GM18907 (cell line): ENCODE results near the gene TYR.
"Not testable (repeated sequence)": the region's sequence is repeated elsewhere in the genome, so short reads cannot be mapped to it uniquely, and the experiment has no call there.

ENCODE experiments used
- ATAC-seq: cut with Tn5 transposase; IDR thresholded peaks from one replicate; pipeline ENCODE4 v1.9.1; 2021; ENCODE audit warnings: mild to moderate bottlenecking, moderate library complexity; ENCODE audit not compliant: unreplicated experiment

TYR gene

GRCh38 chr11:89267660-89268302, 90.1 kb downstream of the TYR start:
- no peak for ATAC-seq

GRCh38 chr11:89272540-89273088, 94.9 kb downstream of the TYR start:
- ATAC-seq, result not testable (repeated sequence)

- not testable (repeated sequence) for ATAC-seq
Observed at GRCh38 chr11:89273220-89273619, 95.5 kb downstream of the TYR start.

- ATAC-seq, result no peak
Observed at GRCh38 chr11:89275966-89276365, 98.3 kb downstream of the TYR start.

GRCh38 chr11:89279176-89279575, 101.5 kb downstream of the TYR start:
- ATAC-seq, result no peak

DNA sequence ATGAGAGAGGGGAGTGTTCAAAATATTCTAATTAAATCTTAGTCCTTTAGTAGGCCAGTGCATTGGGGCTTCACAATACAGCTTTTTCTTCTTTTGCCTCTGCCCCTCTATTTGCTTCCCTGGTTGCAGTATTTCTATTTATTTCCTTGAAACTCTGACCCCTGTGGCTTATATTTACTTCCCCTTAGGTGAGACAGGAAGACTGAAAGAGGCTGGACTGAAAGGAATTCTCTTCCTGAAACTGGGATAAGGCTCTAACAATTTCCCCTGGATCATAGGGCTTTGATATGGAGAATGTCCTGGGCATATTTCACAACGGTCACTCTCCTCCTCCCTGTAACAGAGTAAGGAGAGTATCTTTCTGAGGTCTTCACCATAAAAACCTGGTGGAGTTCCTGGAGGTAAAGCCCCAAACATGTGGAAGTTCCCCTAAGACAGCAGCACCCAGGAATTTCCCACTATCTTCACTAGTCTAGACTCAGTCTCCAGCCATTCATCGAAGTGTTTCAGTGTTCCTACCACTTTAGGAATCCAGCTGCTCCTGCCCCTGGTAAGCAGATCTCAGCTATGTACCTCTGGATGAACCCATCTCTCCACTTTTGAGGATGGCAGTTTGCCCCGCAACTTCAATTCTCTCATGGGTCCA, 103.5 kb downstream of the TYR start:
- ATAC-seq, result not testable (repeated sequence)

DNA sequence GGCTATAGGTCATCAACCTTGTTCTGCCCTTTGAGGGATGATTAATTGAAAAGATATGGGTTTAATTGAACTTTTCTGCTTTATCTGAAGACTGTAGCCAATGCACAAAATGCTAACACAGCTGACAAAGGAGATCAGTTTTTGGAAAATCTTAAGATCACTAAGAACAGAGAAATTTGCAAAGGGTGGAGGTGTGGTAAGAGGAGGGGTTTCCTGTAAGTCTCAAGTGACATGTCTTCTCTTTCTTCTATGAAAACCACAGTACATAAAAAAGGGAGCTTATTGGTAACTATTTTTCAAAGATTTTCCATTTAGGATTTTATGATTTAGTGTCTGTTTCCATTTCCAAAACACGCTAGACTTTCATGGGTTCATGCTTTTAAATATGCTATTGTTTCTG, 108.9 kb downstream of the TYR start:
- not testable (repeated sequence) for ATAC-seq

DNA sequence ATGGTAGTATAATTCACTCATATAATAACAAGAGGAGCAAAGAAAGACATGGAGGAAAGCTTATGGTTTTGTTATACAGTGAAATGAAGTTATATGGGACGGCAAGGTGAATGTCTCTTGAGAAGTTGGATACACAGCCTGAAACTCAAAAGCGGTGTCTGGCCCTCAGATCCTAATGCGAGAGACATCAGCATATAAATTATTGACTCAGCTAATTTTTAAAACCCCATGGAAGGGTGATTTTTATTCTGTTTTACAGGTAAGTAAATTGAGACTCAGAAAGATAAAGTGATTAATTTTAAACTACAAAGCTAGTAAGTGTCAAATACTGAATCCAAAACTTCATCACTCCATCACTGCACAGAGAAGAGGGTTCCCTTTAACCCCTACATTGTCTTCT, 110.3 kb downstream of the TYR start:
- ATAC-seq, result not testable (repeated sequence)

DNA sequence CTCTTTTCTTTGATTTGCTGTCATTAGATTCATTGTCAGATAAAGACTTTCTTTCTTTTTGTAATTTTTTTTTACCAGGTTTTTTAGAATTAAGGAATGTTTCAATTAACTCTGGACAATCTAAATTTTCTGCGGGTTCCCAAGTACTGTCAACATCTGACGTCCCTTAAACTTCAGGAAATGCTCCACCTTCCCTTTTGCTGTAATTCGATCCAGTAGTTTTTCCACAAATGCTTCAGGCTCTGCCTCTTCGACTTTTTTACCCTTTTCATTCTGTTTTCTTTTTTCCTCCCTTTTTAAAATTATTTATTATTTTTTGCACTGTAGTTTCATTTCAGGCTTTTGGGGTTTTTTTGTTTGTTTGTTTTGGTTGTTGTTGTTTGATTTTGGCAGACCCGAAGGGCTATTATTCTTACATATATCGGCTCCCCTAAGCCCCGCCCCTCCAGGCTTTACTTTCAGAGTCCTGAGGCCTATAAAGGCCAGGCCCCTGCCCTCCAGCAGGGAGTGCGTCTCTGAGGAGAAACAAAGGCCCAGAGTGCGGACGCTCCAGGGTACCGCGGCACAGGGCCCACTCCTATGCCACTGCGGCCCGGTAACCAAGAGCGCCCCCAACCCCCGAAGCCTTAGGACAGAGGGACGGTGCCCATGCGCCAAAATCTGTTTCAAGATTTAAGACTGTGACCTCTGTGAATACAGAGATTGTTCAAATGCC, 116.4 kb downstream of the TYR start:
- ATAC-seq, result no peak

DNA sequence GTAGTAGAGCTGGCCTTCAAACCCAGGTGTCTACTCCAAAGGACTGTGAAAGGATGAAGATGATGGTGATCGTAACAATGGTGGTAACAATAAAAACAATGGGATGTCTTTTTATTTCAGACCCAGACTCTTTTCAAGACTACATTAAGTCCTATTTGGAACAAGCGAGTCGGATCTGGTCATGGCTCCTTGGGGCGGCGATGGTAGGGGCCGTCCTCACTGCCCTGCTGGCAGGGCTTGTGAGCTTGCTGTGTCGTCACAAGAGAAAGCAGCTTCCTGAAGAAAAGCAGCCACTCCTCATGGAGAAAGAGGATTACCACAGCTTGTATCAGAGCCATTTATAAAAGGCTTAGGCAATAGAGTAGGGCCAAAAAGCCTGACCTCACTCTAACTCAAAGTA, 117.3 kb downstream of the TYR start:
- not testable (repeated sequence) for ATAC-seq

DNA sequence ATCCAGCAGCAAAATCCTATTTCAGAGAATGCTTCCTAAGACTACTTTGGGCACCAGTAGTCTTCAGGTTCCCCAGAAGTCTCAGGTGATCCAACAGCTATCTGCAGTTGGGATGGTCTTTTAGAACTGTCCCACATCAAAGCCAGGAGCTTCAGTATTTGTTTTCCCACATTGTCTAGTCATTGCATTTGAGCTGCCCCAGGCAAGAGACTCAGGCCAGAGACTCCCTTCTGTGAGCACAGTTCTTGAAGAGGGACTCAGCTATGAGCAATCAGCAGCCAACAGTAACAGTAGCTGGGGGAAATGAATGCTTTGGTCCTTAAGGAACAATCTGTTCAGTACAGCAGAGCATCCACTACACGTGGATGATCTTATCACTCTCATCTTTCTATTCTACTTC, 125.4 kb downstream of the TYR start:
- not testable (repeated sequence) for ATAC-seq

GRCh38 chr11:89308272-89308671, 130.6 kb downstream of the TYR start:
- ATAC-seq, result not testable (repeated sequence)

DNA sequence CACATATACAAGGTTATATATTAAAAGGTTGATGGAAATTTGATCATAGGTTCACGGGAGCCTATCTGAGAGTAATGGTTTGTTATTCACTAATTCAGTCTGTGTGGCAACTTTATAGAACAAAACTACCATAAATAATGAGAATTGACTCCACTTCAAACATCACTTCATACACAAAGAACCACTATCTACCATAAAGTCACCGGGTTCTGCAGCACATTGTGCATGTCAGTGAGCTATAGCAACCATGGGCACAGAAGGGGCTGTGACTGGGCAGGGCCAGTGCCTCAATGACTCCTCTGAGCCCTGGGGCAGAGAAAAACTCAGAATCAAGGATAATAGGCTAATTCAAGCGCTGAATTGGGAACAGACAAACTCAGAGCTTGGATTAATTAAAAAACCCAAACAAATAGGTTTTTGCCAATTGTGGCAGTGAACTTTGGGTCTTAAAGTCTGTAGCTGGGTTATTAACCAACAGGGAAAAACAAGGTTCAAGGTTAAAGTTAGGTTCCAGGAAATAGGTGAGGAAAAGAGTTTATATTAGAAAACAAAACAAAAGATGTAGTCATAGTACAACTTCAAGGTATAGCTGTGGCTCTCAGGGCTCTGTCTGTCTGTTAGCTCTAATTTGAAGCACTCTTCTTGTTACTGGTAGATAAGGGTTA, 131.8 kb downstream of the TYR start:
- not testable (repeated sequence) for ATAC-seq

GRCh38 chr11:89310607-89311006, 132.9 kb downstream of the TYR start:
- ATAC-seq, result not testable (repeated sequence)

DNA sequence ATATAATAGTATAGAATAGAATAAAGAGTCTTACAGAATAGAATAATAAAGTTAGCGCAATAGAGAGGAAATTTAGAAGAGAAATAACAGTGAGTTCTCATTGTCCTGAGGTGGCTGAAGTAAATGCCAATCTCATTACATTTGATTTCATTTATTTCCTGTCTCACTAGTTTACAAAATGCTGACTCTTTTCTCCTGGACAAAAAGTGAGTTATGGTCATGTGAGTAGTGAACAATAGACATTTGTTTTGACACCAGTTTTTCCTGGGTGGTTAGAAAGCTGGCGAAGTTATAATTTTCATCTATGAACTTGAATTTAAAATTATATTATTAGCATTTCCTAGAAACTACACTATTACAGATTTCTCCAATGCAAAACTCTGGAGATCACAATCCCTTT, 143.7 kb downstream of the TYR start:
- no peak for ATAC-seq

DNA sequence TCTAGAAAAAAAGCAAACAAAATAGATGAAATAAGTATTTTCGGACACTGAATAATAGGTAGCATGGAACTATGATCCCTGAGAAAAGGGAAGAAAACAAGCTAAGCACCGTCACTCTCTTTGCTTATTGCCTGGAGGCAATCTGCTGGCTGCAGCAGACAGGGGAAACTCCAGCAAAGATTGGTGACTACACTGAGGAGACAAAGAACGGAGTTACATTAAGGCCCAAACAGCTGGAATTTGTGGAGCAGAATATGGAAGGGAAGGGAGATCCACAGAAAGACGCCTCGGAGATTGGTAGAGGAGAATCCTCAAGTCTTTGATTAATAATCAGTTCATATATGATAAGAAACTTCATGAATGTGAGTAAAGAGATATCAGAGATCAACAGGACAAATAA, 150.2 kb downstream of the TYR start:
- no peak for ATAC-seq

DNA sequence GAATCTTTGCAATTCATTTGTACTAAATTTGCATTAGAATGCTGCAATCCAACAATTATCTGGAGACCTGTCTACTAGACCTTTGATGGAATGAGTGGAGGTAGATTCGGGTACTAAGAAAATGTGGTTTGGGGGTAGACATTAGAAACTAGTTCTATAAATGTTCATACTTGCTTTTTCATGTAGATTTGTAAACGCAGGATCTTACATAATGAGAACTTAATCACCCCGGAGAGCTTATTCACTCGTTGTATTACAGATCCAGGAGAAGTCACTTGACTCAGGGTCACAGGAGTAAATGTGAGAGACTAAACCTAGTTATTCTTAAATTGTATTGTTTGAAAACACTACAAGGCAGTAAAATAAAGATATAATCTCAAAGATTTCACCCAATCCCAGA, 154.3 kb downstream of the TYR start:
- ATAC-seq, result not testable (repeated sequence)

GRCh38 chr11:89333704-89334103, 156.0 kb downstream of the TYR start:
- ATAC-seq, result not testable (repeated sequence)

DNA sequence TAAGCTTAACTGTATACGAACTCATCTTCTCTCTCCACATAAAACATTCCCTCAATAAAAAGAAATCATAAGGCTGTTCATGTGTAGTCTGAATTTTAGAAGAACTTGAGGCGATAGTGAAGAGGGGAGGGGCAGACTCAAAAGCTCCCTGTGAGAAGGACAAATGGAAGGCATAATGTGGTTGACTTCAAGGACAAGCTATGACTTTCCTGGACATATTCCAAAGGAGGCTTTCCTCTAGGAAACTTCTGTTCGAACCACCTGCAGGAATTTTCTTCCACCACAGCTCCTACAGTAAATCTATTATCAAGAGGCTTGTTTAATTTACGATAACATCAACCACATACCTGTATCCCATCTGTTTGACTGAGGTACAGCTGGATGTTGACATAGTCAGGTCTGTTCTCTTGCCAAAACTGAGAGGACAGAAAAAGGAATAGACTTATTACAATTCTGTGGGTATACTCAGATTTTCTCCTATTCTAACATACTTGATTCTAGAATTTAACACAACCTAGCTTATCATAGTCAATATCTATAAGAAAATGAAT, 159.5 kb downstream of the TYR start:
- ATAC-seq, result not testable (repeated sequence)

GRCh38 chr11:89338073-89338472, 160.4 kb downstream of the TYR start:
- ATAC-seq, result not testable (repeated sequence)

GRCh38 chr11:89340450-89340849, 162.8 kb downstream of the TYR start:
- not testable (repeated sequence) for ATAC-seq
